HG03575 (cell line): ENCODE measurements around the gene AOPEP.

ENCODE experiments used
- ATAC-seq: cut with Tn5 transposase; IDR thresholded peaks from one replicate; pipeline ENCODE4 v1.9.1; 2021; ENCODE audit not compliant: unreplicated experiment, insufficient number of reproducible peaks, low FRiP score; ENCODE audit errors: extremely low read depth

AOPEP gene

DNA sequence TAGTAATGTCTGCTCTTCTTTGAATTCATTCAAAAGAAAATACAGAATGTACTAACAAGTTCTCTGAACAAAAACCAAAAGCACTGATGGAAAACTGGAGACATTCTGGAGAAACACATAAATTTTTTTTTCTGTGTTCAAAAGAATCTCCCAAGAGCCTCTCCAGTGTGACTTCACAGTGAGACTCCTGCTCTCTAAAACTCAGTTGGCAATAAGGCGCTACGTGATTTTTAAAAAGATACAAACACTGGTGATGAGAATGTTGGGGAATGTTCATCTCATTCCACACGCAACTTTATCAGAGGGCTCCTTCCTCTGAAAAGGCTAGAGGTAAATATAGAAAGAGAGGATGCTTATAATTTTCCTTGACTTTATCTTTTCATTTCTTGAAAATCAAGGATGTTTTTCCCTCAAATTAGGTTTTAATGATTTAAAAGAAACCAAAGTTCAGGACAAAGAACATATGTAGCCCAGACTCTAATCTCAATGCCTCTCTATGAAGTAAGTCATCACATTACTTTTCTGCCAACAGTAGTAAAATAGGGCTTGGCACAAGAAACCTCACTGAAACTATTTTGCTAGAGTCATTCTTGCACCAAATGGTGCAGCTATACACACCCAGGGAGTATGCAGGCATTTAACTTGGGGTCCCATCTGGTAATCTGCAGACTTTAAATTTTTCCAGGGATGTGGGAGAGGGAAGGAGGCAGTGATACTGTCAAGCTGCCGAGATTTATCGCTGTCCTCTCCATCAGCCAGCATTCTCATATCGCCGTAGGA is 12.9 kb upstream of the AOPEP start:
- no peak for ATAC-seq

DNA sequence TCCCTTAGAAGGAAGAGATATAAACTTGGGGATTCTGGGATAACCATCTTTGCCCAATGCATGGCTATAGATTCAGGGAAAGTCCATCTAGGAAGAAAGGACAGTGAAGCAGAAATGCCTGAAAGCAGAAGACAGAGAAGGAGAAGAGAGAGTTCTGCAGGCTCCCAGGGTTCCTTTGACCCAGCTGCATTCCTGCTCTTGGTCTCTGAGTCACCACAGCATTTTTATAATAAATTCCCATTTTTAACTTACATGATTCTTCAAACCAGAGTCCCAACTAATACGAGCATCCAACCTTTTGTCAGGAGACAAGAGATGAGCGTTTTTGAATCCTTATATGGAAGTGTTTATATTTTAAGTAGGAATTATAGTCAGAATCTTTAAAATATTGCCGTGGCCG is 12.0 kb upstream of the AOPEP start:
- no peak for ATAC-seq

DNA sequence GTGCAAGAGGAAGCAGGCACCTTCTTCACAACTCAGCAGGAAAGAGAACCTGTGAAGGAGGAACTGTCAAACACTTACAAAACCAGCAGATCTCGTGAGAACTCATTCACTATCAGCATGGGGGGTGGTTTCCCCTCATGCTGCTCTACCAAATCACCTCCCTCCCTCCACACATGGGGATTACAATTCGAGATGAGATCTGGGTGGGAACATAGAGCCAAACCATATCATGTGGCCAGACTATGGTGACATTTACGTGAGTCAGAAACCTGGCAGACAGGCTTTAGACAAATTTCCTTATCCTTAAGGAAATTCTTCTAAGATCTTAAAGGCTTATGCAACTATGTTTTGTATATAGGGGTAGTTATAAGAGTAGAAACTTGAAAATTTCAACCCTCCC is 8.7 kb upstream of the AOPEP start:
- ATAC-seq = no peak

DNA sequence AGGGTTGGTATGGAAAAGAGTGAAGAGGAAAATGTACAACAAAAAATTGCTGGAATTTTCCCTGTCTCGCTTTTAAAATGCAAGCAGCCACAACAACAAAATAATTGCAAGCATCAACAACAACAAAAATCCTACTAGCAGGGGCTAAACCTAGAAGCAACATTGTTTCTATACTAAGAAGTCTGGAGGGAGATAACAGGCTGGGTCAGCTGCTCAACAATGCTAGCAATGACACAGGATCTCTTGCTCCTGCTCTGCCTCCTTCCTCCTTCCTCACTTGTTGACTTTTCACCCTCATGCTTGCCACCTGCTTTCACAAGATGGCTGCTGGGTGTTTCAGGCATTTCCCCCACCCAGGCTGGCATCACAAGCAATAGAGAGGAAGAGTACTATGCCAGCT is 7.6 kb upstream of the AOPEP start:
- no peak for ATAC-seq

- ATAC-seq = no peak
Observed at GRCh38 chr9:94719878-94720277, 6.6 kb upstream of the AOPEP start.

GRCh38 chr9:94720846-94721549 is 5.5 kb upstream of the AOPEP start:
- ATAC-seq = no peak

GRCh38 chr9:94721754-94722153 is 4.7 kb upstream of the AOPEP start:
- no peak for ATAC-seq

- ATAC-seq = no peak
Observed at GRCh38 chr9:94725293-94725692, 1.2 kb upstream of the AOPEP start.

DNA sequence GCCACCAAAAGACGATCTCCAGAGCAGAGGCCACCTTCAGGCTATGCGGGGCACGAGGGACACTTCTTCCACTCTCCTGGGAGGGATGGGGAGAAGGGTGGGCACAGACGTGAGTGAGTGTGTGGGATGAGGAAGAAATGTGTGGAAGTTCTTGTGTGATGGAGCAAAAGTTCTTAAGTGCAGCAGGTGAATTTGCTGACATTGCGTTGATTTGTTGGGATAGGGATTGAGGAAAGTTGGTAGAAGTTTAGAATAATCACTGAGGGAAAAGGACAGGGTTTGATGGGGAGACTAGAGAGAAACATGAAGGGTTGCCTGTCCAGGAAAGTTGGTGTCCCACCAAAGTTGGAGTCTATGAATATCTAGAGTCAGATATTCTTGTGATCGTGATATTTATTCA is 2.2 kb downstream of the AOPEP start:
- no peak for ATAC-seq

DNA sequence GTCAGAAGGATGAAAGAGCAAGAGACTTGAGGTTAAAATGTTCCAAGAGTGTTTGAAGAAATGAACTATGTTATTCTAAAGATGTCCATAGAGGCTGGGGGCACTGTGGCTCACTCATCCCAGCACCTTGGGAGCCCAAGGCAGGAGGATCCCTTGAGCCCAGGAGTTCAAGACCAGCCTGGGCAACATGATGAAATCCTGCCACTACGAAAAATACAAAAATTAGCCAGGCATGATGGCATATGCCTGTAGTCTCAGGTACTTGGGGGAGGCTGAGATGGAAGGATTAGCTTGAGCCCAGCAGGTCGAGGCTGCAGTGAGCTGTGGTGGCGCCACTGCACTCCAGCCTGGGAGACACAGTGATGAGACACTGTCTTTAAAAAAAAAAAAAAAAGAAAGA is 2.7 kb downstream of the AOPEP start:
- ATAC-seq = no peak

GRCh38 chr9:94734054-94734754 is 7.7 kb downstream of the AOPEP start:
- ATAC-seq = no peak

DNA sequence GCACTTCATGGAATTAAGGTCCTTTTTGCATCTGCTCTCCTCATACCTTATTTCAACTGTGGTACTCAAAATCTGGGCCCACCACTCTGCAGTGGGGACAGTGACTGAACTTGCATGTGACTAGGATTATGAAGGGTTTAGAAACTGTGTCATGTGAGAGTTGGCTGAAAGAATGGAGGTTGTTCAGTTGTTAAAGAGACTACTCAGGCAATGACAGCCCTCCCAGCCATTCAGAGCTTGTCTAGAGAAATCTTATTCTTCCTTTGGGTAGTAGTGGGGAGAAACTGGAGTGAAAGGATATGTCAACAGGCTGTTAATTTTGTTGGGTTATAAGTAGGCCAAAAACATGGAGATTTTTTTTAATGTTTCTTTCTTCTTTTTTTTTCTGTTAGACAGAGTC is 10.3 kb downstream of the AOPEP start:
- ATAC-seq = no peak

GRCh38 chr9:94740145-94740840 is 13.8 kb downstream of the AOPEP start:
- no peak for ATAC-seq

- no peak for ATAC-seq
Observed at GRCh38 chr9:94741866-94742265, 15.4 kb downstream of the AOPEP start.

- ATAC-seq = no peak
Observed at GRCh38 chr9:94743035-94743954, 16.8 kb downstream of the AOPEP start.

DNA sequence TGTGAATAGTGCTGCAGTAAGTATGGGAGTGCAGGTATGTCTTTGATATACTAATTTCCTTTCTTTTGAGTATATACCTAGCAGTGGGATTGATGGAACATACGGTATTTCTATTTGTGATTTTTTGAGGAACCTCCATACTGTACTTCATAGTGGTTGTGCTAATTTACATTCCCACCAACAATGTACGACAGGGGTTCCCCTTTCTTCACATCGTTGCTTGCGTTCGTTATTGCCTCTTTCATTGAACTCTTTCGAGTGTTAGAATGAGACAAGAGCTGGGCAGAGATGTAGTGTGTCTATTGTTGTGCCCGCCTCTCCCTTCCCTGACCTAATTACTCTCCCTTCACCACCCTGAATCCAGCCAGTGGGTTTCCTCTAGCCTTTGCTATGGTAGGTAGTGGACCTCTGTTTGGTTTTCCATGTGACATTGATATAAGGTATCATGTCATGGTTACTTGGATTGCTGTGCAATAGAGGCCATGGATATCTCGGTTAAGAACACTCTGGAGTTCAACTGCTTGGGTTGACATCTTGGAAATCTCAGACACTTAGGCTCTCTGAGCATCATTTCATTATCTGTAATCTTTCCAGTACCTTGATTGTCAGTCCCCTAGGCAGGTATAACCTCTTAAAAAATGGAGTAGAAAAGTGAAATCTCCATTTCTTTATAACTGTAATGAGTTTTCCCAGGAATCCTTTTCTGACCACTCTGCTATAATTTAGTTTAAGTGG is 19.5 kb downstream of the AOPEP start:
- no peak for ATAC-seq

GRCh38 chr9:94746541-94747370 is 20.3 kb downstream of the AOPEP start:
- no peak for ATAC-seq
